PC-3 (cell line): Measurements from ENCODE around the gene MOB2. TPM values are rescaled to one million over a fixed set of nuclear protein-coding genes. Genes with fewer than 3 reads are reported as not detected.

Source experiments
- ATAC-seq: fragments of 200-7000 bp; cut with Tn5 transposase; 2 replicates; pipeline ENCODE4 v1.9.1; 2020; ENCODE audit warnings: mild to moderate bottlenecking, moderate library complexity
- BruUV-seq: library from RNA; stranded (reverse); fragments of 400-500 nt; replicated peaks from 2 replicates; lab custom pipeline; 2021; lab: Mats Ljungman, UMichigan
- CTCF ChIA-PET: fragments of 300-600 bp; sonication (Branson Sonifier 250); formaldehyde crosslinking; loops from one replicate; lab custom pipeline; 2022; ENCODE audit warnings: antibody characterized with exemption; lab: Charles Lee
- POLR2A ChIA-PET: fragments of 300-600 bp; sonication (Branson Sonifier 250); formaldehyde crosslinking; loops from one replicate; lab custom pipeline; 2022; ENCODE audit warnings: antibody characterized with exemption; ENCODE audit not compliant: unreplicated experiment; lab: Charles Lee
- DNase-seq: peaks from one replicate; pipeline ENCODE4 v3.0.0-alpha.2; 2015
- H2AFZ ChIP-seq: fragments of 300-600 bp; sonication (generic); 2 replicates; pipeline ENCODE4 v1.6.0; 2016; ENCODE audit warnings: antibody characterized with exemption, low read length
- H3F3A ChIP-seq: fragments of 300-600 bp; sonication (generic); one replicate; pipeline ENCODE4 v1.6.0; 2017; ENCODE audit warnings: antibody characterized with exemption, low read length, control low read depth, mild to moderate bottlenecking; ENCODE audit not compliant: unreplicated experiment
- H3K27ac ChIP-seq: fragments of 300-600 bp; sonication (generic); 2 replicates; pipeline ENCODE4 v1.5.1; 2016; ENCODE audit warnings: mild to moderate bottlenecking, low read length
- H3K27me3 ChIP-seq: fragments of 300-600 bp; sonication (generic); 2 replicates; pipeline ENCODE4 v1.6.1; 2016; ENCODE audit warnings: low read length, mixed read lengths
- H3K36me3 ChIP-seq: fragments of 300-600 bp; sonication (generic); 2 replicates; pipeline ENCODE4 v1.6.1; 2016; ENCODE audit warnings: low read depth, mixed run types, low read length, mixed read lengths
- H3K4me1 ChIP-seq: fragments of 300-600 bp; sonication (generic); 2 replicates; pipeline ENCODE4 v1.5.1; 2016; ENCODE audit warnings: low read length; ENCODE audit not compliant: insufficient read depth
- H3K4me2 ChIP-seq: fragments of 300-600 bp; sonication (generic); 2 replicates; pipeline ENCODE4 v1.6.0; 2016; ENCODE audit warnings: low read length
- H3K4me3 ChIP-seq: fragments of 300-600 bp; sonication (generic); 2 replicates; pipeline ENCODE4 v1.5.1; 2016; ENCODE audit warnings: mild to moderate bottlenecking, low read length, mixed read lengths
- H3K79me2 ChIP-seq: fragments of 300-600 bp; sonication (generic); 2 replicates; pipeline ENCODE4 v1.6.1; 2017; ENCODE audit warnings: low read length, mixed read lengths
- H3K9ac ChIP-seq: fragments of 300-600 bp; sonication (generic); 2 replicates; pipeline ENCODE4 v1.6.0; 2016; ENCODE audit warnings: mild to moderate bottlenecking, low read length
- H3K9me2 ChIP-seq: fragments of 300-600 bp; sonication (generic); replicated peaks from 2 replicates; pipeline ENCODE4 v1.6.1; 2016; ENCODE audit warnings: mixed run types, low read length, mixed read lengths
- H3K9me3 ChIP-seq: fragments of 300-600 bp; sonication (generic); 2 replicates; pipeline ENCODE4 v1.6.1; 2016; ENCODE audit warnings: low read length, mixed read lengths
- H4K20me1 ChIP-seq: fragments of 300-600 bp; sonication (generic); 2 replicates; pipeline ENCODE4 v1.6.1; 2016; ENCODE audit warnings: low read length, mixed read lengths
- CTCF ChIP-seq: fragments of 300-600 bp; sonication (generic); conservative IDR thresholded peaks from 2 replicates; pipeline ENCODE4 v1.5.1; 2017; ENCODE audit warnings: antibody characterized with exemption, low read depth, mild to moderate bottlenecking, low read length
- EZH2 ChIP-seq: fragments of 300-600 bp; sonication (generic); IDR thresholded peaks from one replicate; pipeline ENCODE4 v1.6.1; 2017; ENCODE audit warnings: antibody characterized with exemption, mild to moderate bottlenecking, low read length; ENCODE audit not compliant: unreplicated experiment
- EZH2phosphoT487 ChIP-seq: fragments of 300-600 bp; sonication (generic); IDR thresholded peaks from 2 replicates; pipeline ENCODE4 v1.6.1; 2018; ENCODE audit warnings: mild to moderate bottlenecking, antibody characterized with exemption, low read length, borderline replicate concordance
- intact Hi-C: fragments of 100-400 bp; cut with micrococcal nuclease; formaldehyde crosslinking; loops from 2 replicates; pipeline ENCODE4 v1.9.0; 2023
- total RNA-seq: library from RNA; depleted of rRNA; stranded (reverse); fragments of >200 nt; gene quantifications from 2 replicates; pipeline ENCODE4 v1.2.3, GENCODE V29; 2014

Gene MOB2
- total RNA-seq, 1 experiment from 2014 or later, result 31.0 TPM

- Histone ChIP-seq H3K9ac (no peak overlapping the region), H3K9me3 (no peaks in the 10 kb centered on the region), H3K27me3 (no peaks in the 10 kb centered on the region), H3K4me3 (no peak overlapping the region), H3K9me2 (no peaks in the 10 kb centered on the region), H2AFZ (no peak overlapping the region), H4K20me1 (no peaks in the 10 kb centered on the region), H3K79me2 (no peaks in the 10 kb centered on the region), H3K4me2 (no peak overlapping the region), H3K4me1 (no peaks in the 10 kb centered on the region), H3K27ac (no peak overlapping the region), H3K36me3 (no peaks in the 10 kb centered on the region), H3F3A (no peaks in the 10 kb centered on the region)
- intact Hi-C loops, result no loop called here
- DNase-seq (no peak), ATAC-seq (no peak)
- no peak for TF ChIP-seq EZH2
- TF ChIP-seq CTCF, result no peak
- no peak for TF ChIP-seq EZH2phosphoT487
- ChIA-PET CTCF (no interaction called here), POLR2A (no interaction called here)
- TSS peak; percentile 23 for BruUV-seq
These were observed 17.2 kb downstream of the MOB2 start for GRCh38 chr11:1469287-1469910.

- intact Hi-C loops, result no loop called here
- Histone ChIP-seq H3K4me2 (no peak overlapping the region), H3K4me3 (no peak overlapping the region), H3F3A (no peaks in the 10 kb centered on the region), H3K27me3 (no peaks in the 10 kb centered on the region), H3K27ac (no peak overlapping the region), H3K36me3 (no peaks in the 10 kb centered on the region), H4K20me1 (no peaks in the 10 kb centered on the region), H3K9me3 (no peaks in the 10 kb centered on the region), H3K9me2 (no peaks in the 10 kb centered on the region), H3K9ac (no peak overlapping the region), H3K79me2 (no peaks in the 10 kb centered on the region), H3K4me1 (no peaks in the 10 kb centered on the region), H2AFZ (no peak overlapping the region)
- TF ChIP-seq EZH2phosphoT487, result no peak
- no peak for TF ChIP-seq EZH2
- no peak for TF ChIP-seq CTCF
- POLR2A ChIA-PET, result no interaction called here
- no TSS peak for BruUV-seq
- no peak for ATAC-seq
- DNase-seq, result no peak
- CTCF ChIA-PET, result no interaction called here
These were observed 18.0 kb downstream of the MOB2 start for GRCh38 chr11:1468473-1469066.

GRCh38 chr11:1468002-1468401 is 18.6 kb downstream of the MOB2 start:
- ATAC-seq, result no peak
- H3K4me3 ChIP-seq, result no peak overlapping the region
- no peaks in the 10 kb centered on the region for H3K9me3 ChIP-seq
- no peak overlapping the region for H2AFZ ChIP-seq
- no peak overlapping the region for H3K27ac ChIP-seq
- H4K20me1 ChIP-seq, result no peaks in the 10 kb centered on the region
- H3K4me1 ChIP-seq, result no peaks in the 10 kb centered on the region
- no peaks in the 10 kb centered on the region for H3F3A ChIP-seq
- TF ChIP-seq EZH2phosphoT487 (no peak), CTCF (no peak), EZH2 (no peak)
- no TSS peak for BruUV-seq
- H3K79me2 ChIP-seq, result no peaks in the 10 kb centered on the region
- intact Hi-C loops, result no loop called here
- H3K27me3 ChIP-seq, result no peaks in the 10 kb centered on the region
- ChIA-PET POLR2A (no interaction called here), CTCF (no interaction called here)
- H3K36me3 ChIP-seq, result no peaks in the 10 kb centered on the region
- no peak overlapping the region for H3K9ac ChIP-seq
- no peak for DNase-seq
- no peaks in the 10 kb centered on the region for H3K9me2 ChIP-seq
- no peak overlapping the region for H3K4me2 ChIP-seq
